NCI-H2196 treated with DMSO at 0.1 percent for 48 hours (cell line): ENCODE results near the gene INS.
"Not testable (repeated sequence)": the region's sequence is repeated elsewhere in the genome, so short reads cannot be mapped to it uniquely, and the experiment has no call there.

ENCODE experiments used
- DNase-seq: peaks from one replicate; lab custom pipeline; 2025; ENCODE audit not compliant: unreplicated experiment; lab: John Stamatoyannopoulos, UW

The INS gene

GRCh38 chr11:2182692-2183474, 21.9 kb upstream of the INS start:
- DNase-seq, result no peak

- no peak for DNase-seq
Measured at GRCh38 chr11:2182075-2182474, 21.1 kb upstream of the INS start.

- DNase-seq, result no peak
Measured at GRCh38 chr11:2180789-2181370, 19.9 kb upstream of the INS start.

- DNase-seq, result no peak
Measured at GRCh38 chr11:2180347-2180746, 19.3 kb upstream of the INS start.

GRCh38 chr11:2179516-2179915, 18.5 kb upstream of the INS start:
- no peak for DNase-seq

- DNase-seq, result no peak
Measured at GRCh38 chr11:2178906-2179494, 18.0 kb upstream of the INS start.

GRCh38 chr11:2178055-2178773, 17.2 kb upstream of the INS start:
- not testable (repeated sequence) for DNase-seq

GRCh38 chr11:2177076-2177475, 16.1 kb upstream of the INS start:
- no peak for DNase-seq

- DNase-seq, result no peak
Measured at GRCh38 chr11:2176389-2176900, 15.4 kb upstream of the INS start.

- DNase-seq, result no peak
Measured at GRCh38 chr11:2175659-2176058, 14.7 kb upstream of the INS start.

GRCh38 chr11:2174361-2174760, 13.4 kb upstream of the INS start:
- DNase-seq, result no peak

GRCh38 chr11:2173761-2174160, 12.8 kb upstream of the INS start:
- no peak for DNase-seq

GRCh38 chr11:2173150-2173693, 12.2 kb upstream of the INS start:
- DNase-seq, result no peak

GRCh38 chr11:2172676-2173075, 11.7 kb upstream of the INS start:
- DNase-seq, result no peak

- DNase-seq, result no peak
Measured at GRCh38 chr11:2171591-2172003, 10.6 kb upstream of the INS start, which contains the start of gene TH. TSS of gene TH (minus strand) at chr11:2171815. CDS start at chr11:2171786, 29 bp downstream.

GRCh38 chr11:2169626-2170570, 8.9 kb upstream of the INS start:
- no peak for DNase-seq

- no peak for DNase-seq
Measured at GRCh38 chr11:2169005-2169378, 8.0 kb upstream of the INS start.

GRCh38 chr11:2168286-2169004, 7.4 kb upstream of the INS start:
- no peak for DNase-seq
